Keratinocyte (primary cell): ENCODE measurements around the gene FMN2.

ENCODE experiments used
- EZH2 ChIP-seq: IDR thresholded peaks from one replicate; pipeline ENCODE4 v1.6.1; 2012; ENCODE audit warnings: inconsistent platforms, mild to moderate bottlenecking, low read length, moderate library complexity
- TF ChIP-seq, protein P1 (sequence below), 3 experiments: IDR thresholded peaks in 1 of 3; conservative IDR thresholded peaks in 1 of 3; optimal IDR thresholded peaks in 1 of 3; 2 replicates in 2 of 3; 3 replicates in 1 of 3; pipeline versions ENCODE3 to v1.5.1; 2011; ENCODE audit warnings: low read length in 3 of 3, mild to moderate bottlenecking in 3 of 3, moderate library complexity in 2 of 3, control low read depth in 1 of 3, inconsistent platforms in 1 of 3; ENCODE audit not compliant: insufficient read depth in 2 of 3; ENCODE audit errors: extremely low read depth in 1 of 3

DNA sequence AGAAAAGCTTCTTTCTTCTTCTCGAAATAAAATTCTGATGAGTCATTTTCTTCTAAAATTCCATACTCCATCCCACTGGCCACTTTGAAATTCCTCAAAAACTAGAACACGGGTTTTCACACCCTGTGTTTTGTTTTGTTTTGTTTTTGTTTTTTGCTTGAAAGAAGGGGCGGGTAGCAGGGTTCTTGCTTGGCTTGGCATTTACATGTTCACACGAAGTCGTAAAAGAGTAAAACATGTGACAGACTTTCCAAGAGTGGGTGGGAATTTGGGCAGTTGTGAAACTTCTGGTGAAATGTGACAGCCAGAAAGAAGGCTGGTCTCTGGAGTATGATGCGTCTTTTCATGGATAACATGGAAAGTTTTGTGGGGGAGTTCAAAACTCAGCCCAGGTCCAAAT lies 47.1 kb upstream of the FMN2 start:
- TF ChIP-seq, protein P1, sequence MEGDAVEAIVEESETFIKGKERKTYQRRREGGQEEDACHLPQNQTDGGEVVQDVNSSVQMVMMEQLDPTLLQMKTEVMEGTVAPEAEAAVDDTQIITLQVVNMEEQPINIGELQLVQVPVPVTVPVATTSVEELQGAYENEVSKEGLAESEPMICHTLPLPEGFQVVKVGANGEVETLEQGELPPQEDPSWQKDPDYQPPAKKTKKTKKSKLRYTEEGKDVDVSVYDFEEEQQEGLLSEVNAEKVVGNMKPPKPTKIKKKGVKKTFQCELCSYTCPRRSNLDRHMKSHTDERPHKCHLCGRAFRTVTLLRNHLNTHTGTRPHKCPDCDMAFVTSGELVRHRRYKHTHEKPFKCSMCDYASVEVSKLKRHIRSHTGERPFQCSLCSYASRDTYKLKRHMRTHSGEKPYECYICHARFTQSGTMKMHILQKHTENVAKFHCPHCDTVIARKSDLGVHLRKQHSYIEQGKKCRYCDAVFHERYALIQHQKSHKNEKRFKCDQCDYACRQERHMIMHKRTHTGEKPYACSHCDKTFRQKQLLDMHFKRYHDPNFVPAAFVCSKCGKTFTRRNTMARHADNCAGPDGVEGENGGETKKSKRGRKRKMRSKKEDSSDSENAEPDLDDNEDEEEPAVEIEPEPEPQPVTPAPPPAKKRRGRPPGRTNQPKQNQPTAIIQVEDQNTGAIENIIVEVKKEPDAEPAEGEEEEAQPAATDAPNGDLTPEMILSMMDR (optimal IDR thresholded peaks at IDR 0.05 in 1 of 3, IDR thresholded peaks at IDR 0.05 in 1 of 3, conservative IDR thresholded peaks at IDR 0.05 in 1 of 3; ENCODE audit: extremely low read depth in 1 of 3, insufficient read depth in 2 of 3, low read length in 3 of 3): no peak
- TF ChIP-seq EZH2: no peak
